ENCODE measurements around the gene BNIP5.

- no peak for TF ChIP-seq CTCF (conservative IDR thresholded peaks at IDR 0.05)
- TF ChIP-seq ZFX (IDR thresholded peaks at IDR 0.05), result no peak
These were observed 19.1 kb downstream of the BNIP5 start for GRCh38 chr6:36317623-36318022.
